Measurements from ENCODE around the gene LMOD2.

Gene LMOD2

DNA sequence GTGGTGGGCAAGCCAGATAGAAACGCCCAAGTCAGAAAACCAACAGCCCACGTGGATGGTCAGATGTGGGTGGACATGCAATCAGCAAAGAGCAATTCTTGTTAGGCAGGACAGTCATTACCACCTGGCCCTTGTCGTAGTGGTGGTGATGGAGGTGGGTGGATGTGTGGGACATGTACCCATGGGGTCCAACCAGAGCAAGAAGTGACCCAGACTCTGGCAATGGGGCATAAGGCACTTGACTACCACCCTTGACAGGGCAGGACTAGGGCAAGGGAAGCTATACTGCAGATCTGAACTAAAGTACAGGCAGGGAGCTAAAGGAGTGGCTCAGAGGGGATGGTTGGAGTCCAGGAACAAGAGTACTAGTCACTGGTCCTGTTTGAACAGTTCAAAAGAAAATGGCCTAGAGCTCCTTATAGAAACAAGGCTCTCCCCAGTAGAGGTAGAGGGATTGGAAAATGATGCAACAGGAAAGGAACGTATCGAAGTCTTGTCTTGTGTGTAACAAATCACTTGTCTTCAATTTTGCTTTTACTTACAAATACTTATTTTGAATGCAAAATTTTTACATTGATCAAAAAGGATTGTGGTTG, 17.6 kb downstream of the LMOD2 start:
- Histone ChIP-seq H3K36me3 (ENCODE audit: control insufficient read depth in 4 of 4, insufficient read depth in 4 of 4, low read length in 3 of 4) (no peaks in the 10 kb centered on the region), H3K9me3 (ENCODE audit: control extremely low read depth in 1 of 5, control insufficient read depth in 4 of 5, insufficient read depth in 2 of 5, low read depth in 1 of 5, low read length in 4 of 5) (no peaks in the 10 kb centered on the region), H3K27ac (ENCODE audit: insufficient read depth in 1 of 2, low read depth in 1 of 2, low read length in 2 of 2, poor library complexity in 1 of 2, severe bottlenecking in 2 of 2) (no peak overlapping the region), H3K4me1 (ENCODE audit: control extremely low read depth in 1 of 4, control insufficient read depth in 4 of 4, insufficient read depth in 4 of 4, low read length in 3 of 4) (no peaks in the 10 kb centered on the region), H3K27me3 (replicated peaks in 2 of 5; ENCODE audit: control insufficient read depth in 4 of 5, insufficient read depth in 5 of 5, low read length in 4 of 5) (no peaks in the 10 kb centered on the region), H3K4me3 (ENCODE audit: control insufficient read depth in 1 of 7, extremely low read depth in 1 of 7, insufficient read depth in 4 of 7, low read depth in 2 of 7, low read length in 6 of 7) (no peak overlapping the region)
- no peak for DNase-seq
- CTCF ChIA-PET: interaction anchor here (1.3 kb wide), 1 partner anchor 199 kb away, joined by 4 read pairs; no protein-coding TSS in a partner anchor
- POLR2A ChIA-PET: no interaction called here
- 98% methylated on average over 3 of the region's 5 CpGs for WGBS (ENCODE audit: insufficient coverage)

DNA sequence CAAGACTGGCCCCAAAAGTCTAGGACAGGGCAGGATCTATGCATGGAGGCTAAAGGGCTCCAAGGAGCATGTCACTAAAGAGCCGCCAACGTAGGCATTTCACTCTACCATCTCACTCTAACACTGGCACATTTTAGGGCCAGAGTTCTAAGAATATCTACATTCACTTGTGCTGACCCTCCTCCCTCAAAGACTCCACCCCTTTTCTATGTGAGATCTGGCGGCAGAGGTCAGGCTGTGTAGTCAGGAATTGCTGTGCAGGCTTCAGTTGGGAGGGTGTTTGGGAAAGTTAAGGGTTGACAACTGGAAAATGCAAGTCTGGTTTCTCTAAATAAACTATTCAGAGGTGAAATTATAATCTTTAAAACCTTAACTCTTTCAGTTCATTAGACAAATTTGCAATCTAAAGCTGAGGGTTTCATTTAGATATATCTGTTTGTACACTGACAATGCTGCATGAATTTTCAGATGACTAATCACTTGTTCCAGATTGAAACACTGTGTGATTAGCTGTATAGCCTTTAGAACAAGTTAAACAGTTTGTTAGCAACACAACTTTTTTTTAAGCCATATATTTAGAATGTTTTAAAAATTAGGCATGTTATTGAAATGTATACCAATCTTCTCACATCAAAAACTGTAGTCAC, 18.2 kb downstream of the LMOD2 start:
- CTCF ChIA-PET: interaction anchor here (1.1 to 1.6 kb wide), 2 partner anchors 9 to 18 kb away, joined by 3 read pairs; no protein-coding TSS in a partner anchor
- no peaks in the 10 kb centered on the region for H3K9me3 ChIP-seq (ENCODE audit: control extremely low read depth in 1 of 5, control insufficient read depth in 4 of 5, insufficient read depth in 2 of 5, low read depth in 1 of 5, low read length in 4 of 5)

DNA sequence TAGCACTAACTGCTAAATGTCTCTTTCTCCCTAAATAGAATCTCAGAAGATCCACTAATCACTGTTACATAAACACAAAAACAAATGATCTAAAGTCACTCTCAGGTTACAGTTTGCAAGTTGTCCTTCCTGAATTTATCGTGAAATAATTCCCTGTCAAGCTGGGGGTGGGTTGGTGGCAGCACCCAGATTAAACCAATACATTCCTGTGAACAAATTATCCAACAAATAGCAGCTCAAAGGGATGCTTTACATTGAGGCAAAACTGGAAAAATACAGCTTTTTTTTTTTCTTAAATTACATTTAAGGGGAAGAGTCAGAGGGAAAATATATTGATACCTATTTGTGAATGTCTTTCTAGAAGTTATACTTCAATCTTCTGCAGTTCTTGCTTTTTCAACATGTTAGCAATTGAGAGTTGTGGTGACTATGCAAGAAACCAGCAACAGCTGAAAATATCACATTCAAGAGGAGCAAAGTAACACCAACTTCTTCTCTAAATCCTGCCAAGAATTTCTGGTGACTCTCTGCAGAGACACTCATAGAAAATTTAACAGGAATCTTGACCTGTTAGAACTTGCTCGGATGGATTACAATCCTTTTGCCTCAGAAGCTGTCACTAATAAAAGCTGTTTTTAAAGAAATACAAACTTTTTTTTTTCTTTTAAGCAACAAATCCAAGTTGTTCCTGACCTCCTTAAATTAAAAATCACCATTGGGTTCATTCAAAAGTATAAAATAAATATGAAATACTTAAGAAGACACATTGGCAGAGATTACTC, 18.9 kb downstream of the LMOD2 start:
- Histone ChIP-seq H3K27ac (ENCODE audit: insufficient read depth in 1 of 2, low read depth in 1 of 2, low read length in 2 of 2, poor library complexity in 1 of 2, severe bottlenecking in 2 of 2) (no peak overlapping the region), H3K4me3 (ENCODE audit: control insufficient read depth in 1 of 7, extremely low read depth in 1 of 7, insufficient read depth in 4 of 7, low read depth in 2 of 7, low read length in 6 of 7) (no peak overlapping the region), H3K36me3 (ENCODE audit: control insufficient read depth in 4 of 4, insufficient read depth in 4 of 4, low read length in 3 of 4) (no peaks in the 10 kb centered on the region), H3K9me3 (ENCODE audit: control extremely low read depth in 1 of 5, control insufficient read depth in 4 of 5, insufficient read depth in 2 of 5, low read depth in 1 of 5, low read length in 4 of 5) (no peaks in the 10 kb centered on the region), H3K4me1 (ENCODE audit: control extremely low read depth in 1 of 4, control insufficient read depth in 4 of 4, insufficient read depth in 4 of 4, low read length in 3 of 4) (no peaks in the 10 kb centered on the region), H3K27me3 (replicated peaks in 2 of 5; ENCODE audit: control insufficient read depth in 4 of 5, insufficient read depth in 5 of 5, low read length in 4 of 5) (no peaks in the 10 kb centered on the region)
- WGBS (ENCODE audit: insufficient coverage): 100% methylated on average over 1 of the region's 2 CpGs
- DNase-seq: no peak
- ChIA-PET CTCF (interaction anchor here (1.1 to 1.6 kb wide), 2 partner anchors 8 to 17 kb away, joined by 3 read pairs; no protein-coding TSS in a partner anchor), POLR2A (no interaction called here)

More for the DNA sequence above, 18.2 kb downstream of the LMOD2 start:
- whole genome bisulfite sequencing (ENCODE audit: insufficient coverage): 92% methylated on average over 2 of the region's 3 CpGs
- Histone ChIP-seq H3K27me3 (replicated peaks in 2 of 5; ENCODE audit: control insufficient read depth in 4 of 5, insufficient read depth in 5 of 5, low read length in 4 of 5) (no peaks in the 10 kb centered on the region), H3K4me3 (ENCODE audit: control insufficient read depth in 1 of 7, extremely low read depth in 1 of 7, insufficient read depth in 4 of 7, low read depth in 2 of 7, low read length in 6 of 7) (no peak overlapping the region), H3K36me3 (ENCODE audit: control insufficient read depth in 4 of 4, insufficient read depth in 4 of 4, low read length in 3 of 4) (no peaks in the 10 kb centered on the region), H3K4me1 (ENCODE audit: control extremely low read depth in 1 of 4, control insufficient read depth in 4 of 4, insufficient read depth in 4 of 4, low read length in 3 of 4) (no peaks in the 10 kb centered on the region), H3K27ac (ENCODE audit: insufficient read depth in 1 of 2, low read depth in 1 of 2, low read length in 2 of 2, poor library complexity in 1 of 2, severe bottlenecking in 2 of 2) (no peak overlapping the region)
- POLR2A ChIA-PET: no interaction called here
- no peak for DNase-seq

DNA sequence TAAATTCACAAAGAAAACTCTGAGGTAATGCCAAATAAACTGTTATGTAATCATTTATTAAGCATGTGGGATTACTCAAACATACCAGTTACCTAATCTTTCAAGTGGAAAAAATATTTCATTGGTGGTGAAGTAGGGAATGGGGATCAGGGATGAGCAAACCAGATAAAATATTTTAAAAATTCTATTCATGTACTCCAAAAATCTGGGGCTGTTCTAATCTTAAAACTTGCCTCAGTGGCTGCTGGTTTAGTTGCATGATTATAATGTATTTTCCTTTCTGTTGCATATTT, 19.5 kb downstream of the LMOD2 start:
- no peaks in the 10 kb centered on the region for H3K9me3 ChIP-seq (ENCODE audit: control extremely low read depth in 1 of 5, control insufficient read depth in 4 of 5, insufficient read depth in 2 of 5, low read depth in 1 of 5, low read length in 4 of 5)
- no peak overlapping the region for H3K27ac ChIP-seq (ENCODE audit: insufficient read depth in 1 of 2, low read depth in 1 of 2, low read length in 2 of 2, poor library complexity in 1 of 2, severe bottlenecking in 2 of 2)
- CTCF ChIA-PET: interaction anchor here (1.6 kb wide), 1 partner anchor 17 kb away, joined by 3 read pairs; no protein-coding TSS in a partner anchor
- peaks cover 0 to 5% (median 1%) of the 10 kb centered on the region in 4 experiments for H3K36me3 ChIP-seq (ENCODE audit: control insufficient read depth in 4 of 4, insufficient read depth in 4 of 4, low read length in 3 of 4)
- POLR2A ChIA-PET: no interaction called here
- DNase-seq: no peak
- H3K4me1 ChIP-seq (ENCODE audit: control extremely low read depth in 1 of 4, control insufficient read depth in 4 of 4, insufficient read depth in 4 of 4, low read length in 3 of 4): no peaks in the 10 kb centered on the region
- no peak overlapping the region for H3K4me3 ChIP-seq (ENCODE audit: control insufficient read depth in 1 of 7, extremely low read depth in 1 of 7, insufficient read depth in 4 of 7, low read depth in 2 of 7, low read length in 6 of 7)
- H3K27me3 ChIP-seq (replicated peaks in 2 of 5; ENCODE audit: control insufficient read depth in 4 of 5, insufficient read depth in 5 of 5, low read length in 4 of 5): no peaks in the 10 kb centered on the region

DNA sequence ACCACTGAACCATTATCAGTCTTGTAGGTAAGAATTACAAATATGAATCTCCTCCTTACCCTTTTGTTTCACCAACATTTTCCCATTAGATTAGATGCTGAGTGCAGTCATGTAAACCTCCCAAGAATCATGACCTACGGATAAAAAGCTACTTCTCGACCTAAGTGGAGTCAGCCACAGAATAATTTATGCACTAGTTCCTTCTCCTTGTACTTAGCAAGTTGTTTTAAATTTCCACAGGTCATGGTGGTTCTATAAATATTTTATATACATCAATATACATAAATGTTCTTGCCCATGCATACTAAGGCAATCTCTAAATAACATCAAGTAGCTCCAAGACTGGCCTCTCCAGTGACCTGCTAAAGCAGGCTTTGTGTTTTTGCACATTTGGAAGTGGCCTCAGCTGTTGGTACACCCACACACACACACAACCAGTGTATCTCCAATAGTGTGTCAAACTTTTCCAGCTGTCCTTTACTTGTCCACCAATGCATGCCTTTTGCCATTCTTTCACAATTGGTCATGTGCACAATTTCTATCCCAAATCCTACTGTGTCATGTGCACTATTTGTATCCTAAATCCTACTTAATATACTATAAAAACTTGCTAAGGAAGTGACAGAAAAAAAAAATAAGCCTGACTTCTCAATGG, 21.5 kb downstream of the LMOD2 start:
- ChIA-PET CTCF (interaction anchor here (0.6 to 0.7 kb wide), 2 partner anchors 40 to 193 kb away, joined by 3 read pairs; no protein-coding TSS in a partner anchor), POLR2A (no interaction called here)
- peaks cover 4 to 12% (median 10%) of the 10 kb centered on the region in 4 experiments for H3K36me3 ChIP-seq (ENCODE audit: control insufficient read depth in 4 of 4, insufficient read depth in 4 of 4, low read length in 3 of 4)
- no peak for DNase-seq
- no peaks in the 10 kb centered on the region for H3K9me3 ChIP-seq (ENCODE audit: control extremely low read depth in 1 of 5, control insufficient read depth in 4 of 5, insufficient read depth in 2 of 5, low read depth in 1 of 5, low read length in 4 of 5)
- no peak overlapping the region for H3K27ac ChIP-seq (ENCODE audit: insufficient read depth in 1 of 2, low read depth in 1 of 2, low read length in 2 of 2, poor library complexity in 1 of 2, severe bottlenecking in 2 of 2)
- no peak overlapping the region for H3K4me3 ChIP-seq (ENCODE audit: control insufficient read depth in 1 of 7, extremely low read depth in 1 of 7, insufficient read depth in 4 of 7, low read depth in 2 of 7, low read length in 6 of 7)
- no CpG with 5 or more reads among the region's 2 CpGs for WGBS (ENCODE audit: insufficient coverage)
- H3K27me3 ChIP-seq (replicated peaks in 2 of 5; ENCODE audit: control insufficient read depth in 4 of 5, insufficient read depth in 5 of 5, low read length in 4 of 5): no peaks in the 10 kb centered on the region
- no peaks in the 10 kb centered on the region for H3K4me1 ChIP-seq (ENCODE audit: control extremely low read depth in 1 of 4, control insufficient read depth in 4 of 4, insufficient read depth in 4 of 4, low read length in 3 of 4)

GRCh38 chr7:123679614-123680013, 23.9 kb downstream of the LMOD2 start:
- Histone ChIP-seq H3K9me3 (ENCODE audit: control extremely low read depth in 1 of 5, control insufficient read depth in 4 of 5, insufficient read depth in 2 of 5, low read depth in 1 of 5, low read length in 4 of 5) (no peaks in the 10 kb centered on the region), H3K27ac (ENCODE audit: insufficient read depth in 1 of 2, low read depth in 1 of 2, low read length in 2 of 2, poor library complexity in 1 of 2, severe bottlenecking in 2 of 2) (no peak overlapping the region), H3K36me3 (ENCODE audit: control insufficient read depth in 4 of 4, insufficient read depth in 4 of 4, low read length in 3 of 4) (peaks cover 8 to 22% (median 14%) of the 10 kb centered on the region in 4 experiments), H3K4me3 (ENCODE audit: control insufficient read depth in 1 of 7, extremely low read depth in 1 of 7, insufficient read depth in 4 of 7, low read depth in 2 of 7, low read length in 6 of 7) (no peak overlapping the region), H3K4me1 (ENCODE audit: control extremely low read depth in 1 of 4, control insufficient read depth in 4 of 4, insufficient read depth in 4 of 4, low read length in 3 of 4) (no peaks in the 10 kb centered on the region), H3K27me3 (replicated peaks in 2 of 5; ENCODE audit: control insufficient read depth in 4 of 5, insufficient read depth in 5 of 5, low read length in 4 of 5) (no peaks in the 10 kb centered on the region)
- no peak for DNase-seq
- CTCF ChIA-PET: interaction anchor here (0.7 to 2.9 kb wide), 3 partner anchors 55 to 186 kb away, joined by 3 to 9 read pairs (median 6); no protein-coding TSS in a partner anchor
- WGBS (ENCODE audit: insufficient coverage): 94% methylated on average over 2 of the region's 3 CpGs
- POLR2A ChIA-PET: no interaction called here
